GM12878 (cell line): ENCODE data around the gene RNPC3. TPM values are rescaled to one million over a fixed set of nuclear protein-coding genes. Genes with fewer than 3 reads are reported as not detected.
A peak's percentile ranks its signal among the peaks of the same experiment; 100 is the strongest.

Experiments
- ASH2L ChIP-seq: fragments of 300-600, 200-600 bp; sonication (generic); IDR thresholded peaks from 2 replicates; pipeline ENCODE4 v1.6.1; 2017; ENCODE audit warnings: low read depth, mild to moderate bottlenecking, borderline replicate concordance
- ATF7 ChIP-seq: fragments of 450-650 bp; IDR thresholded peaks from 2 replicates; pipeline ENCODE4 v1.6.1; 2016; ENCODE audit warnings: low read depth, mild to moderate bottlenecking
- BRCA1 ChIP-seq: IDR thresholded peaks from 2 replicates; pipeline ENCODE4 v1.6.1; 2011; ENCODE audit warnings: low read depth, low read length, improper control_type of control experiment
- CBFB ChIP-seq: IDR thresholded peaks from 2 replicates; pipeline ENCODE4 v1.6.1; 2016; ENCODE audit warnings: antibody characterized with exemption, low read depth
- CBX3 ChIP-seq: fragments of 200-600 bp; sonication (generic); IDR thresholded peaks from 2 replicates; pipeline ENCODE4 v1.6.1; 2016; ENCODE audit warnings: low read depth, borderline replicate concordance
- CHD2 ChIP-seq: IDR thresholded peaks from 2 replicates; pipeline ENCODE4 v1.6.1; 2011; ENCODE audit warnings: low read depth, low read length, improper control_type of control experiment, borderline replicate concordance
- CREB1 ChIP-seq: IDR thresholded peaks from 2 replicates; pipeline ENCODE4 v1.6.1; 2012; ENCODE audit warnings: low read depth, mild to moderate bottlenecking, inconsistent platforms
- ESRRA ChIP-seq: IDR thresholded peaks from 2 replicates; pipeline ENCODE4 v1.6.1; 2012; ENCODE audit warnings: mild to moderate bottlenecking, low read length, improper control_type of control experiment
- ETV6 ChIP-seq, 2 experiments: fragments of 450-650 bp in 1 of 2; IDR thresholded peaks in 1 of 2; conservative IDR thresholded peaks in 1 of 2; 2 replicates each; pipeline ENCODE4 v1.6.1; 2014; ENCODE audit warnings: antibody characterized with exemption in 1 of 2, borderline replicate concordance in 1 of 2, low read depth in 1 of 2, mild to moderate bottlenecking in 1 of 2, moderate library complexity in 1 of 2
- GATAD2B ChIP-seq: fragments of 450-650 bp; conservative IDR thresholded peaks from 2 replicates; pipeline ENCODE4 v1.6.1; 2017; ENCODE audit warnings: low read depth, mild to moderate bottlenecking, moderate library complexity
- IKZF1 ChIP-seq: fragments of 450-650 bp; conservative IDR thresholded peaks from 2 replicates; pipeline ENCODE4 v1.6.1; 2017; ENCODE audit warnings: antibody characterized with exemption, mild to moderate bottlenecking
- LARP7 ChIP-seq: fragments of 450-650 bp; IDR thresholded peaks from 2 replicates; pipeline ENCODE4 v1.6.1; 2017; ENCODE audit warnings: mild to moderate bottlenecking
- MEF2A ChIP-seq: IDR thresholded peaks from 2 replicates; pipeline ENCODE4 v1.6.1; 2011; ENCODE audit warnings: low read depth, mild to moderate bottlenecking, low read length, moderate library complexity; ENCODE audit not compliant: insufficient read depth
- MXI1 ChIP-seq: fragments of 150-350 bp; IDR thresholded peaks from 2 replicates; pipeline ENCODE4 v1.6.1; 2011; ENCODE audit warnings: low read depth, mild to moderate bottlenecking, inconsistent platforms, low read length, improper control_type of control experiment
- RAD21 ChIP-seq: IDR thresholded peaks from 2 replicates; pipeline ENCODE4 v1.6.1; 2011; ENCODE audit warnings: mild to moderate bottlenecking, low read depth, low read length, moderate library complexity; ENCODE audit not compliant: insufficient read depth
- RB1 ChIP-seq: fragments of 450-650 bp; formaldehyde crosslinking; IDR thresholded peaks from 2 replicates; pipeline ENCODE4 v1.6.1; 2017; ENCODE audit warnings: mild to moderate bottlenecking, borderline replicate concordance
- YY1 ChIP-seq: IDR thresholded peaks from 2 replicates; pipeline ENCODE4 v1.6.1; 2011; ENCODE audit warnings: low read depth, mild to moderate bottlenecking, low read length
- ZNF207 ChIP-seq: fragments of 450-650 bp; IDR thresholded peaks from 2 replicates; pipeline ENCODE4 v1.6.1; 2014; ENCODE audit warnings: antibody characterized with exemption, mild to moderate bottlenecking, borderline replicate concordance
- polyA plus RNA-seq, 11 experiments: library from polyadenylated mRNA; depleted of rRNA in 4 of 11; unstranded in 6 of 11; stranded (reverse) in 5 of 11; fragments of >200 nt; fragmentation: Nextera tagmentation in 4 of 11; fragmentation: Illumina TruSeq in 1 of 11; extraction: Ambion mirVana in 4 of 11; extraction: Trizol in 1 of 11; gene quantifications; 1 replicate in 1 of 11; 2 replicates in 10 of 11; pipeline versions ENCODE4 v1.2.1 to v1.2.3, GENCODE V29; 2011 to 2016; ENCODE audit warnings: inconsistent platforms in 2 of 11, missing spikeins in 2 of 11, low read depth in 1 of 11
- total RNA-seq, 4 experiments: library from RNA; depleted of rRNA in 3 of 4; stranded (reverse); fragments of >200 nt in 3 of 4; fragmentation: Illumina TruSeq in 1 of 4; extraction: Trizol in 1 of 4; gene quantifications; 2 replicates each; pipeline versions ENCODE4 v1.2.1 to v1.2.3, GENCODE V29; 2013 to 2021
- TF ChIP-seq, protein P1 (sequence below): fragments of 450-650 bp; IDR thresholded peaks from 2 replicates; pipeline ENCODE4 v1.6.1; 2017; ENCODE audit warnings: mild to moderate bottlenecking, moderate library complexity
- TF ChIP-seq, protein P2 (sequence below): IDR thresholded peaks from 2 replicates; pipeline ENCODE4 v1.6.1; 2012; ENCODE audit warnings: low read length, inconsistent platforms
- TF ChIP-seq, protein P3 (sequence below): fragments of 450-650 bp; IDR thresholded peaks from 2 replicates; pipeline ENCODE4 v1.6.1; 2016; ENCODE audit warnings: mild to moderate bottlenecking

RNPC3 gene
- total and polyA plus RNA-seq, 10 of the 15 experiments (the other 5 are each of a cell fraction or from before 2014, with no cell fraction given) = 11.4 to 53.7 (median 22.7) TPM

DNA sequence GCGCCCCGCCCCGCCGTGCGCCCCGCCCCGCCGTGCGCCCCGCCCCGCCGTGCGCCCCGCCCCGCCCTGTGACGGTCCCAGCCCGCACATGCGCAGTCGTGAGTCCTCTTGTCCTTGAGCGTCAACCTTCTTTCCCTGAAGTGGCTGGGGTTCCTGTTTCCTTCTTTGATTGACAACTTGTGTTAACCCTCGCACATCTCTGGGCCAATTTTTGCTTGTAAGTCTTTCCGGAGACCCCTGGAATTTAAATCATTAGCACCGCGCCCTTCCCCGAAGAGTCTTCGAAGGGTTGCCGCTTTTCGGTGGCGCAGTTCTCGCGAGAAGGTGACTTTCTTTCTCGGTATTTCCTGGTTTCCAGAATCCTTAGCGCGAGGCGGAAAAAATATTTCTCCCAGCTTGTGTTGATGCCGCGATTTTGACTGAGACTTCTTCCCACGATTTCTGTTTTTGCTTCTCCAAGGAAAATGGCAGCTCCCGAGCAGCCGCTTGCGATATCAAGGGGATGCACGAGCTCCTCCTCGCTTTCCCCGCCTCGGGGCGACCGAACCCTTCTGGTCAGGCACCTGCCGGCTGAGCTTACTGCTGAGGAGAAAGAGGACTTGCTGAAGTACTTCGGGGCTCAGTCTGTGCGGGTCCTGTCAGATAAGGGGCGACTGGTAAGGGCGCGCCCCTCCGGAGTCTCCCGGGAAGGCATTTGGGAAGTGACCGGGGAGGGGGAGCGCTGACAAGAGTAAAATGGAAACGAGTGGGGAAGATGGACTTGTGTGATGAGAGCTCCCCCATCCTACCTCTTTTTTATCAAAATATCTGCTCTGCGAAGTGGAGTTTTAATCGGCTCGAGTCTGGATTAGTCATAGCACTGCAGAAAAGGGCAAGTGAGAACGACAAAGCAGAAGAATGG lies at the start of gene RNPC3 (continued):
- TF ChIP-seq RB1 = no peak
- TF ChIP-seq IKZF1 = peak; percentile 67
- TF ChIP-seq ETV6 (conservative IDR thresholded peaks at IDR 0.05 in 1 of 2, IDR thresholded peaks at IDR 0.05 in 1 of 2; ENCODE audit: borderline replicate concordance in 1 of 2, low read depth in 1 of 2) = no peak
- TF ChIP-seq BRCA1 = peak; percentile 91
- TF ChIP-seq MXI1 = peak; percentile 78
- TF ChIP-seq, protein P1, sequence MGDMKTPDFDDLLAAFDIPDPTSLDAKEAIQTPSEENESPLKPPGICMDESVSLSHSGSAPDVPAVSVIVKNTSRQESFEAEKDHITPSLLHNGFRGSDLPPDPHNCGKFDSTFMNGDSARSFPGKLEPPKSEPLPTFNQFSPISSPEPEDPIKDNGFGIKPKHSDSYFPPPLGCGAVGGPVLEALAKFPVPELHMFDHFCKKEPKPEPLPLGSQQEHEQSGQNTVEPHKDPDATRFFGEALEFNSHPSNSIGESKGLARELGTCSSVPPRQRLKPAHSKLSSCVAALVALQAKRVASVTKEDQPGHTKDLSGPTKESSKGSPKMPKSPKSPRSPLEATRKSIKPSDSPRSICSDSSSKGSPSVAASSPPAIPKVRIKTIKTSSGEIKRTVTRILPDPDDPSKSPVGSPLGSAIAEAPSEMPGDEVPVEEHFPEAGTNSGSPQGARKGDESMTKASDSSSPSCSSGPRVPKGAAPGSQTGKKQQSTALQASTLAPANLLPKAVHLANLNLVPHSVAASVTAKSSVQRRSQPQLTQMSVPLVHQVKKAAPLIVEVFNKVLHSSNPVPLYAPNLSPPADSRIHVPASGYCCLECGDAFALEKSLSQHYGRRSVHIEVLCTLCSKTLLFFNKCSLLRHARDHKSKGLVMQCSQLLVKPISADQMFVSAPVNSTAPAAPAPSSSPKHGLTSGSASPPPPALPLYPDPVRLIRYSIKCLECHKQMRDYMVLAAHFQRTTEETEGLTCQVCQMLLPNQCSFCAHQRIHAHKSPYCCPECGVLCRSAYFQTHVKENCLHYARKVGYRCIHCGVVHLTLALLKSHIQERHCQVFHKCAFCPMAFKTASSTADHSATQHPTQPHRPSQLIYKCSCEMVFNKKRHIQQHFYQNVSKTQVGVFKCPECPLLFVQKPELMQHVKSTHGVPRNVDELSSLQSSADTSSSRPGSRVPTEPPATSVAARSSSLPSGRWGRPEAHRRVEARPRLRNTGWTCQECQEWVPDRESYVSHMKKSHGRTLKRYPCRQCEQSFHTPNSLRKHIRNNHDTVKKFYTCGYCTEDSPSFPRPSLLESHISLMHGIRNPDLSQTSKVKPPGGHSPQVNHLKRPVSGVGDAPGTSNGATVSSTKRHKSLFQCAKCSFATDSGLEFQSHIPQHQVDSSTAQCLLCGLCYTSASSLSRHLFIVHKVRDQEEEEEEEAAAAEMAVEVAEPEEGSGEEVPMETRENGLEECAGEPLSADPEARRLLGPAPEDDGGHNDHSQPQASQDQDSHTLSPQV = no peak
- peak; percentile 99 for TF ChIP-seq CHD2
- TF ChIP-seq ESRRA = peak; percentile 81; the same call in 1 of the 2 replicates
- TF ChIP-seq ATF7 = peak; percentile 18; the same call in 1 of the 2 replicates
- TF ChIP-seq CBFB = peak; percentile 88
- no peak for TF ChIP-seq CBX3
- 0 out of 2 replicates have a peak, but pooled peaks have one; percentile 41 for TF ChIP-seq CREB1
- peak; percentile 69; the same call in 1 of the 2 replicates for TF ChIP-seq YY1
- TF ChIP-seq ZNF207 = no peak
- TF ChIP-seq LARP7 = no peak
- peak; percentile 86 for TF ChIP-seq ASH2L
- TF ChIP-seq, protein P2, sequence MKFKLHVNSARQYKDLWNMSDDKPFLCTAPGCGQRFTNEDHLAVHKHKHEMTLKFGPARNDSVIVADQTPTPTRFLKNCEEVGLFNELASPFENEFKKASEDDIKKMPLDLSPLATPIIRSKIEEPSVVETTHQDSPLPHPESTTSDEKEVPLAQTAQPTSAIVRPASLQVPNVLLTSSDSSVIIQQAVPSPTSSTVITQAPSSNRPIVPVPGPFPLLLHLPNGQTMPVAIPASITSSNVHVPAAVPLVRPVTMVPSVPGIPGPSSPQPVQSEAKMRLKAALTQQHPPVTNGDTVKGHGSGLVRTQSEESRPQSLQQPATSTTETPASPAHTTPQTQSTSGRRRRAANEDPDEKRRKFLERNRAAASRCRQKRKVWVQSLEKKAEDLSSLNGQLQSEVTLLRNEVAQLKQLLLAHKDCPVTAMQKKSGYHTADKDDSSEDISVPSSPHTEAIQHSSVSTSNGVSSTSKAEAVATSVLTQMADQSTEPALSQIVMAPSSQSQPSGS = no peak
- TF ChIP-seq, protein P3, sequence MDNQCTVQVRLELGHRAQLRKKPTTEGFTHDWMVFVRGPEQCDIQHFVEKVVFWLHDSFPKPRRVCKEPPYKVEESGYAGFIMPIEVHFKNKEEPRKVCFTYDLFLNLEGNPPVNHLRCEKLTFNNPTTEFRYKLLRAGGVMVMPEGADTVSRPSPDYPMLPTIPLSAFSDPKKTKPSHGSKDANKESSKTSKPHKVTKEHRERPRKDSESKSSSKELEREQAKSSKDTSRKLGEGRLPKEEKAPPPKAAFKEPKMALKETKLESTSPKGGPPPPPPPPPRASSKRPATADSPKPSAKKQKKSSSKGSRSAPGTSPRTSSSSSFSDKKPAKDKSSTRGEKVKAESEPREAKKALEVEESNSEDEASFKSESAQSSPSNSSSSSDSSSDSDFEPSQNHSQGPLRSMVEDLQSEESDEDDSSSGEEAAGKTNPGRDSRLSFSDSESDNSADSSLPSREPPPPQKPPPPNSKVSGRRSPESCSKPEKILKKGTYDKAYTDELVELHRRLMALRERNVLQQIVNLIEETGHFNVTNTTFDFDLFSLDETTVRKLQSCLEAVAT = peak; percentile 71
- peak; percentile 67 for TF ChIP-seq GATAD2B
- TF ChIP-seq RAD21 = peak; percentile 45
- TF ChIP-seq MEF2A = no peak
